H1 (cell line): ENCODE data around the gene KRTAP10-3. TPM values are rescaled to one million over a fixed set of nuclear protein-coding genes. Genes with fewer than 3 reads are reported as not detected.

ENCODE experiments used
- CTCF ChIA-PET: fragments of 300-600 bp; sonication (Branson Sonifier 250); formaldehyde crosslinking; loops from one replicate; lab custom pipeline; 2021; ENCODE audit not compliant: partially characterized antibody; lab: Charles Lee
- POLR2A ChIA-PET: fragments of 300-600 bp; sonication (Branson Sonifier 250); formaldehyde crosslinking; loops from one replicate; lab custom pipeline; 2021; ENCODE audit warnings: inconsistent platforms; ENCODE audit not compliant: partially characterized antibody; lab: Charles Lee
- DNase-seq, 2 experiments: peaks; one replicate each; pipeline versions ENCODE4 v3.0.0 to v3.0.0-alpha.2; 2010 to 2022; ENCODE audit warnings: low spot score in 2 of 2, low read depth in 1 of 2, mixed read lengths in 1 of 2
- FAIRE-seq: peaks from 2 replicates; lab custom pipeline; 2011; peaks lifted over from hg19 to GRCh38; lab: Jason Lieb, UNC
- H2AFZ ChIP-seq: 2 replicates; pipeline ENCODE4 v1.8.1; 2012; ENCODE audit warnings: low read length, inconsistent platforms
- H2AK5ac ChIP-seq: 2 replicates; pipeline ENCODE4 v1.6.1; 2013; ENCODE audit warnings: low read depth, low read length
- H2BK120ac ChIP-seq: replicated peaks from 2 replicates; pipeline ENCODE3; 2013; ENCODE audit warnings: low read depth, low read length, inconsistent platforms
- H2BK12ac ChIP-seq: 2 replicates; pipeline ENCODE4 v1.6.1; 2013; ENCODE audit warnings: low read depth, low read length
- H2BK15ac ChIP-seq: 2 replicates; pipeline ENCODE4 v1.6.1; 2013; ENCODE audit warnings: low read length
- H2BK20ac ChIP-seq: 2 replicates; pipeline ENCODE4 v1.6.1; 2013; ENCODE audit warnings: low read length
- H2BK5ac ChIP-seq: 2 replicates; pipeline ENCODE4 v1.6.1; 2013; ENCODE audit warnings: low read depth, low read length
- H3K14ac ChIP-seq: 2 replicates; pipeline ENCODE4 v1.6.1; 2013; ENCODE audit warnings: inconsistent platforms; ENCODE audit not compliant: insufficient read length
- H3K18ac ChIP-seq: 2 replicates; pipeline ENCODE4 v1.6.1; 2013; ENCODE audit warnings: low read length; ENCODE audit errors: extremely low read depth
- H3K23ac ChIP-seq: 2 replicates; pipeline ENCODE4 v1.6.1; 2013; ENCODE audit warnings: inconsistent platforms; ENCODE audit not compliant: insufficient read length
- H3K23me2 ChIP-seq: 2 replicates; pipeline ENCODE4 v1.6.1; 2013; ENCODE audit warnings: low read depth, low read length
- H3K27ac ChIP-seq: 2 replicates; pipeline ENCODE4 v1.6.1; 2011; ENCODE audit warnings: low read depth, low read length, inconsistent platforms
- H3K27me3 ChIP-seq, 4 experiments: replicated peaks in 1 of 4; 1 replicate in 1 of 4; 2 replicates in 3 of 4; pipeline versions ENCODE4 v1.6.1 to v1.8.1; 2011 to 2013; ENCODE audit warnings: low read length in 3 of 4, mild to moderate bottlenecking in 3 of 4, inconsistent platforms in 2 of 4, mixed read lengths in 2 of 4, moderate library complexity in 1 of 4; ENCODE audit not compliant: control insufficient read depth in 3 of 4, insufficient read depth in 3 of 4; ENCODE audit errors: extremely low read depth in 1 of 4
- H3K36me3 ChIP-seq, 4 experiments: 2 replicates each; pipeline versions ENCODE4 v1.6.1 to v1.8.1; 2011 to 2013; ENCODE audit warnings: mild to moderate bottlenecking in 4 of 4, low read length in 3 of 4, moderate library complexity in 2 of 4, control low read depth in 1 of 4, inconsistent platforms in 1 of 4; ENCODE audit not compliant: insufficient read depth in 4 of 4, control insufficient read depth in 2 of 4
- H3K4ac ChIP-seq: replicated peaks from 2 replicates; pipeline ENCODE3; 2013; ENCODE audit warnings: low read length, low read depth, mixed read lengths, inconsistent platforms; ENCODE audit not compliant: insufficient read length
- H3K4me1 ChIP-seq, 4 experiments: replicated peaks in 1 of 4; 1 replicate in 1 of 4; 2 replicates in 3 of 4; pipeline versions ENCODE4 v1.6.1 to v1.8.1; 2011 to 2013; ENCODE audit warnings: low read length in 3 of 4, inconsistent platforms in 2 of 4, mixed read lengths in 1 of 4; ENCODE audit not compliant: insufficient read depth in 4 of 4, control insufficient read depth in 3 of 4
- H3K4me2 ChIP-seq, 2 experiments: 2 replicates each; pipeline versions ENCODE4 v1.6.1 to v1.8.1; 2011 to 2013; ENCODE audit warnings: low read depth in 2 of 2, low read length in 2 of 2, control low read depth in 1 of 2, inconsistent platforms in 1 of 2, mild to moderate bottlenecking in 1 of 2; ENCODE audit not compliant: insufficient read depth in 1 of 2
- H3K4me3 ChIP-seq, 4 experiments: fragments of 200-600, 300-600 bp in 1 of 4; sonication (generic), shearing (Covaris generic), sonication (Bioruptor Twin) in 1 of 4; 2 replicates each; pipeline versions ENCODE4 v1.5.1 to v1.8.1; 2011 to 2016; ENCODE audit warnings: low read length in 4 of 4, low read depth in 3 of 4, control low read depth in 2 of 4, inconsistent platforms in 2 of 4, mild to moderate bottlenecking in 2 of 4, mixed read lengths in 1 of 4, moderate library complexity in 1 of 4; ENCODE audit not compliant: insufficient read depth in 2 of 4; ENCODE audit errors: extremely low read depth in 1 of 4
- H3K56ac ChIP-seq: replicated peaks from 2 replicates; pipeline ENCODE3; 2013; ENCODE audit warnings: low read depth, mild to moderate bottlenecking, mixed read lengths, low read length, inconsistent platforms; ENCODE audit not compliant: insufficient read length
- H3K79me1 ChIP-seq: 2 replicates; pipeline ENCODE4 v1.6.1; 2013; ENCODE audit warnings: low read depth, low read length, control low read depth
- H3K79me2 ChIP-seq, 2 experiments: 2 replicates each; pipeline versions ENCODE4 v1.6.1 to v1.8.1; 2012 to 2013; ENCODE audit warnings: low read length in 2 of 2, mild to moderate bottlenecking in 2 of 2, inconsistent platforms in 1 of 2; ENCODE audit not compliant: insufficient read depth in 2 of 2, control insufficient read depth in 1 of 2
- H3K9ac ChIP-seq, 4 experiments: replicated peaks in 1 of 4; 1 replicate in 1 of 4; 2 replicates in 3 of 4; pipeline versions ENCODE4 v1.6.1 to v1.8.1; 2011 to 2013; ENCODE audit warnings: low read depth in 3 of 4, low read length in 3 of 4, control low read depth in 2 of 4, mild to moderate bottlenecking in 2 of 4, moderate library complexity in 2 of 4, inconsistent platforms in 1 of 4; ENCODE audit errors: extremely low read depth in 1 of 4
- H3K9me3 ChIP-seq, 2 experiments: 2 replicates each; pipeline versions ENCODE4 v1.6.1 to v1.8.1; 2012 to 2013; ENCODE audit warnings: mild to moderate bottlenecking in 2 of 2, moderate library complexity in 2 of 2, control low read depth in 1 of 2, inconsistent platforms in 1 of 2, low read depth in 1 of 2, low read length in 1 of 2, mixed read lengths in 1 of 2; ENCODE audit not compliant: insufficient read depth in 2 of 2
- H4K20me1 ChIP-seq, 2 experiments: replicated peaks in 1 of 2; 2 replicates each; pipeline versions ENCODE3 to v1.8.1; 2011 to 2013; ENCODE audit warnings: inconsistent platforms in 2 of 2, low read length in 2 of 2, mild to moderate bottlenecking in 1 of 2; ENCODE audit not compliant: insufficient read depth in 2 of 2, control insufficient read depth in 1 of 2
- H4K5ac ChIP-seq: 2 replicates; pipeline ENCODE4 v1.6.1; 2013; ENCODE audit warnings: low read length, low read depth, mixed read lengths, inconsistent platforms; ENCODE audit not compliant: insufficient read length
- H4K8ac ChIP-seq: 2 replicates; pipeline ENCODE4 v1.8.0; 2013; ENCODE audit warnings: mild to moderate bottlenecking, moderate library complexity, low read length, inconsistent platforms; ENCODE audit not compliant: insufficient read depth; ENCODE audit errors: extremely low read depth
- H4K91ac ChIP-seq: replicated peaks from 2 replicates; pipeline ENCODE3; 2013; ENCODE audit warnings: low read length, mixed read lengths, inconsistent platforms; ENCODE audit not compliant: insufficient read length
- EGR1 ChIP-seq: IDR thresholded peaks from 2 replicates; pipeline ENCODE4 v1.6.1; 2011; ENCODE audit warnings: low read depth, low read length, borderline replicate concordance
- POU5F1 ChIP-seq: IDR thresholded peaks from 2 replicates; pipeline ENCODE4 v1.6.1; 2011; ENCODE audit warnings: low read depth, mild to moderate bottlenecking, low read length, moderate library complexity
- TEAD4 ChIP-seq: IDR thresholded peaks from 2 replicates; pipeline ENCODE4 v1.6.1; 2012; ENCODE audit warnings: low read depth, low read length, inconsistent platforms, mixed read lengths
- WGBS, 2 experiments: shearing (Covaris generic) in 1 of 2; methylation state at CpG; one replicate each; pipeline versions ENCODE4 v1.1.6 to v1.1.7; 2013 to 2015; ENCODE audit warnings: low lambda C conversion rate in 2 of 2, mixed read lengths in 2 of 2, inconsistent platforms in 1 of 2, low coverage in 1 of 2, missing lambda C conversion rate in 1 of 2; ENCODE audit not compliant: insufficient replicate concordance in 2 of 2, insufficient coverage in 1 of 2, insufficient read length in 1 of 2; ENCODE audit errors: extremely low coverage in 1 of 2, missing lambda C conversion rate in 1 of 2; 5-methylcytosine and 5-hydroxymethylcytosine counted together
- polyA plus RNA-seq, 7 experiments: library from polyadenylated mRNA; depleted of rRNA in 3 of 7; stranded (reverse) in 5 of 7; unstranded in 2 of 7; fragments of >200 nt in 5 of 7; fragments of 200-250 nt in 2 of 7; gene quantifications; 1 replicate in 5 of 7; 2 replicates in 1 of 7; 4 replicates in 1 of 7; pipeline versions ENCODE4 v1.2.1 to v1.2.3, GENCODE V29; 2011 to 2013; ENCODE audit warnings: missing spikeins in 2 of 7, mixed read lengths in 2 of 7
- total RNA-seq: library from RNA; stranded (reverse); fragmentation: NEBNext Ultra II Directional; extraction: Animal tissue kit (Norgen Biotek cat#: 25700); gene quantifications from 2 replicates; pipeline ENCODE4 v1.2.1, GENCODE V29; 2021

KRTAP10-3 gene
- total and polyA plus RNA-seq, 2 of the 8 experiments (the other 6 are each of a cell fraction or from before 2014, with no cell fraction given): not detected

DNA sequence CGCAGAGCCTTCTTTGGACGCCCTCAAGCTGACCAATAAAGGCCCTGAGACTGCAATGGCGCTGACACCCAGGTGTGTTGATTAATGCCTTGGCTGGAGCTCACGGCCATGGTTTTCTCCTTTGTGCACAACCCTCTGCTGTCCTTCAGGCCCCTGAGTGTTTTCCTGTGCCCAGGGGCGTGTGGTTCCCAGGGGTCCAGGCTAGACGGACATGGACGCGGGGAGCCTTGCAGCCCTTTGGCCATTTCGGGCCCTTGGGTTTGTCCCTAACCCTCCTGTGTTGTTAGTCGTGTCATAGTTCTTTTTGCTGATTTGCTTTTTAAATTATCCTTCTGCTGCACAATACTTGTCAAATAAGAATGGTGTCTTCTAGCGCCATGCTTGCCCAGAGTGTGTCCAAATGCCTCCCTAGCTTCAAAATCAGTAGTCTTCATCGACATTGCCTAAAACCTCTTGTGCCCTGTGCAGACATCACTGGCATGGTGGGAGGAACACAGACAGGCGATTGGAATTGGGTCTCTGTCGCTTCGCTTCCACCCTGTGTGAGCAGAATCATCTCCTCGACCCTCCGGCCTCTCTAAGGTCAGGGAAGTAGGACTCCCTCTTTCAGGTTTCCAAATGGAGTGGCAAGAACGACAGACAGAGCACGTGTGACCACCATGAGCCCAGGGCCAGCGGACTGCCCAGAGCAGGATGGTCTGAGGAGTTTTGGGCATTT is 16.9 kb upstream of the KRTAP10-3 start:
- WGBS, 2 experiments: 91% methylated on average over 20 of the region's 20 CpGs; no CpG with 5 or more reads in 1 of the 2 experiments
- no peak overlapping the region for H3K9ac ChIP-seq
- FAIRE-seq: no peak
- TF ChIP-seq TEAD4: no peak
- no peak for TF ChIP-seq POU5F1
- TF ChIP-seq EGR1: no peak

More for the DNA sequence above, 16.9 kb upstream of the KRTAP10-3 start:
- ChIA-PET POLR2A (interaction anchor here (0.6 to 0.9 kb wide), 2 partner anchors 15 to 448 kb away, joined by 3 read pairs; no protein-coding TSS in a partner anchor), CTCF (interaction anchor here (0.8 to 1.4 kb wide), 6 partner anchors 8 to 231 kb away, joined by 3 to 6 read pairs (median 4); no protein-coding TSS in a partner anchor)
- H3K79me1 ChIP-seq: no peaks in the 10 kb centered on the region
- H3K4me2 ChIP-seq: no peak overlapping the region
- H2AFZ ChIP-seq: no peak overlapping the region
- no peak for DNase-seq
- H3K4me3 ChIP-seq: no peak overlapping the region
- H3K27me3 ChIP-seq: no peaks in the 10 kb centered on the region; a peak in 1 of 7 replicates
- H3K9me3 ChIP-seq: peaks cover 13% of the 10 kb centered on the region in 2 experiments; a peak in 3 of 4 replicates
- no peak overlapping the region for H2BK120ac ChIP-seq
- H3K23ac ChIP-seq: no peak overlapping the region
- H2AK5ac ChIP-seq: no peak overlapping the region
- no peaks in the 10 kb centered on the region for H4K20me1 ChIP-seq
- H4K5ac ChIP-seq: no peak overlapping the region
- H2BK5ac ChIP-seq: no peak overlapping the region
- peaks cover 0 to 8% (median 0%) of the 10 kb centered on the region in 4 experiments; a peak in 1 of 7 replicates for H3K4me1 ChIP-seq
- H3K56ac ChIP-seq: no peak overlapping the region
- H3K36me3 ChIP-seq: no peaks in the 10 kb centered on the region
- H4K8ac ChIP-seq: no peak overlapping the region
- H4K91ac ChIP-seq: no peak overlapping the region
- no peaks in the 10 kb centered on the region; the same call in 1 of the 2 replicates for H3K23me2 ChIP-seq
- no peak overlapping the region for H3K4ac ChIP-seq
- H3K79me2 ChIP-seq: no peaks in the 10 kb centered on the region
- H3K27ac ChIP-seq: no peak overlapping the region
- peak overlapping the region; percentile 48; the same call in 1 of the 2 replicates for H2BK20ac ChIP-seq
- H2BK15ac ChIP-seq: no peak overlapping the region
- H3K18ac ChIP-seq: no peak overlapping the region
- no peak overlapping the region for H2BK12ac ChIP-seq
- H3K14ac ChIP-seq: no peak overlapping the region
